Thyroid gland (tissue), 4 donors: ENCODE results near the gene RCAN2. TPM values are rescaled to one million over a fixed set of nuclear protein-coding genes. Genes with fewer than 3 reads are reported as not detected.

ENCODE experiments used
- DNase-seq, 2 donors: peaks; one replicate each; pipeline ENCODE4 v3.0.0-alpha.2; 2019
- H3K27ac ChIP-seq, 3 donors: fragments of 200-600 bp; sonication (generic); 1 replicate in 2 of 3; 2 replicates in 1 of 3; pipeline ENCODE4 v1.5.1; 2016 to 2019; ENCODE audit warnings: mild to moderate bottlenecking in 1 of 3, moderate library complexity in 1 of 3
- H3K27me3 ChIP-seq: fragments of 200-600 bp; sonication (generic); one replicate; pipeline ENCODE4 v1.5.1; 2019
- H3K36me3 ChIP-seq, 2 donors: fragments of 200-600 bp; sonication (generic); one replicate each; pipeline ENCODE4 v1.5.1; 2016 to 2019
- H3K4me1 ChIP-seq, 2 donors: fragments of 200-600 bp; sonication (generic); one replicate each; pipeline ENCODE4 v1.5.1; 2017 to 2019
- H3K4me3 ChIP-seq, 3 donors: fragments of 200-600 bp; sonication (generic); replicated peaks in 1 of 3; 1 replicate in 2 of 3; 2 replicates in 1 of 3; pipeline ENCODE4 v1.5.1; 2016; ENCODE audit warnings: mild to moderate bottlenecking in 1 of 3
- H3K9me3 ChIP-seq: fragments of 200-600 bp; sonication (generic); one replicate; pipeline ENCODE4 v1.5.1; 2017
- POLR2A ChIP-seq, 2 donors: fragments of 450-650 bp; IDR thresholded peaks; one replicate each; pipeline ENCODE4 v1.6.1; 2017; ENCODE audit warnings: antibody characterized with exemption in 2 of 2, mild to moderate bottlenecking in 2 of 2, moderate library complexity in 1 of 2
- WGBS, 2 donors: methylation state at CpG; one replicate each; pipeline ENCODE4 v1.1.5; 2017; 5-methylcytosine and 5-hydroxymethylcytosine counted together
- intact Hi-C: fragments of 100-400 bp; cut with DNase I; formaldehyde crosslinking; loops from one replicate; pipeline ENCODE4 v1.15.1; 2023
- total RNA-seq, 4 donors: library from RNA; depleted of rRNA; stranded (reverse); fragments of >200 nt; gene quantifications; one replicate each; pipeline ENCODE4 v1.2.3, GENCODE V29; 2016
- TF ChIP-seq, protein P1 (sequence below), 6 experiments: fragments of 200-600 bp in 3 of 6; fragments of 450-650 bp in 3 of 6; sonication (generic) in 3 of 6; IDR thresholded peaks; one replicate each; pipeline ENCODE4 v1.5.1; 2016 to 2019; ENCODE audit warnings: antibody characterized with exemption in 6 of 6, mild to moderate bottlenecking in 2 of 6, inconsistent platforms in 1 of 6, moderate library complexity in 1 of 6

The RCAN2 gene
- 10 to 100 TPM; 14.0 to 33.2 (median 23.3) TPM for total RNA-seq

DNA sequence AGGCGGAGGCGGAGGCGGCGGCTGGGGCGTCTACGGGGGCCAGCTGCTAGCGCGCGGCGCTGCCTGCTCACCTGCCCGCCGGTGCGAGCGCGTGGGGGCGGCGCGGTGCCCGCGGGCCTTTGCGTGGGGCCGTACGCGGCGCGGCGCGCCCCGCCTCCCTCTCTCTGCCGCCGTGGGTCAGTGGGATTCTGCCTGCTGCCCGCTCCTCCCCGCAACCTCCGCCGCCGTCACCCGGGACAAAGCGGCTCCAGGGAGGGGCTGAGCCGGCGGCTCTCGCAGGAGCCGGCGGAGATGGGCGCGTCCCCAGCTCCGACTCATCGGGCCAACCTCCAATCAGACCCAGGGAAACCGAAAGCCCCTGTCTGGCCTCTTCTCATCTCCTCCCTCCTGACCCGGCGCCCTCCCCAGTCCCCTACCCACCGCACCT, at the start of gene RCAN2:
Gene RCAN2 (minus strand): TSS at position 249 of the 427 bp plus-strand sequence.
- peak; percentile 84 to 85 for DNase-seq
- Histone ChIP-seq H3K27me3 (no peaks in the 10 kb centered on the region), H3K36me3 (no peaks in the 10 kb centered on the region), H3K9me3 (no peaks in the 10 kb centered on the region), H3K27ac (peak within 1 kb of the TSS; percentile 59 to 86 (median 77)), H3K4me3 (peak within 1 kb of the TSS; percentile 55 to 90 (median 58)), H3K4me1 (peaks cover 9% of the 10 kb centered on the region in 2 donors)
- 0% methylated on average over 1 to 15 of the region's 51 CpGs for WGBS, 2 donors
- TF ChIP-seq POLR2A (IDR thresholded peaks at IDR 0.05): peak in 1 of 2 donors; percentile 66
- TF ChIP-seq, protein P1, sequence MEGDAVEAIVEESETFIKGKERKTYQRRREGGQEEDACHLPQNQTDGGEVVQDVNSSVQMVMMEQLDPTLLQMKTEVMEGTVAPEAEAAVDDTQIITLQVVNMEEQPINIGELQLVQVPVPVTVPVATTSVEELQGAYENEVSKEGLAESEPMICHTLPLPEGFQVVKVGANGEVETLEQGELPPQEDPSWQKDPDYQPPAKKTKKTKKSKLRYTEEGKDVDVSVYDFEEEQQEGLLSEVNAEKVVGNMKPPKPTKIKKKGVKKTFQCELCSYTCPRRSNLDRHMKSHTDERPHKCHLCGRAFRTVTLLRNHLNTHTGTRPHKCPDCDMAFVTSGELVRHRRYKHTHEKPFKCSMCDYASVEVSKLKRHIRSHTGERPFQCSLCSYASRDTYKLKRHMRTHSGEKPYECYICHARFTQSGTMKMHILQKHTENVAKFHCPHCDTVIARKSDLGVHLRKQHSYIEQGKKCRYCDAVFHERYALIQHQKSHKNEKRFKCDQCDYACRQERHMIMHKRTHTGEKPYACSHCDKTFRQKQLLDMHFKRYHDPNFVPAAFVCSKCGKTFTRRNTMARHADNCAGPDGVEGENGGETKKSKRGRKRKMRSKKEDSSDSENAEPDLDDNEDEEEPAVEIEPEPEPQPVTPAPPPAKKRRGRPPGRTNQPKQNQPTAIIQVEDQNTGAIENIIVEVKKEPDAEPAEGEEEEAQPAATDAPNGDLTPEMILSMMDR (IDR thresholded peaks at IDR 0.05): no peak
- intact Hi-C loops: no loop called here

DNA sequence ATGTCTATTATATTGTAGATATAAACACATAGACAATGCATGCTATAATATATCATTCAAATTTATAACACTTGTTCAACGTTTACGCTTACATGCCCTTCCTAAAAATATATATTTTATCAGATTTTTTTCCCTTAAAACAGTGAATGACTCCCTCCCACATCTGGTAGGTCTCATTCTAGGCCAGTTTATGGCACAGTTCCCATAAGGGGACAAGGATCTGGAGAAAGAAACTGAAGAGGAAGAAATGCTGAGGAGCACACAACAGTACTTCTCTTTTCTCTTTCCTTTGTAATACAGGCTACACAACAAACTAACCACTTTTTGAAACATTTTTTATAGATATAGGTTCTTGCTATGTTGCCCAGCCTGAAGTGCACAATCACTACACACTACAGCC, 48.6 kb upstream of the RCAN2 start:
- intact Hi-C loops: no loop called here
- WGBS, 2 donors: 89 to 95% methylated on average over 2 of the region's 2 CpGs
- H3K4me1 ChIP-seq: no peaks in the 10 kb centered on the region

GRCh38 chr6:46538800-46539480, 47.7 kb upstream of the RCAN2 start:
- Histone ChIP-seq H3K36me3 (no peaks in the 10 kb centered on the region), H3K9me3 (no peaks in the 10 kb centered on the region), H3K4me3 (no peak overlapping the region), H3K4me1 (no peaks in the 10 kb centered on the region), H3K27ac (no peak overlapping the region), H3K27me3 (no peaks in the 10 kb centered on the region)
- WGBS, 2 donors: 70 to 76% methylated on average over 6 of the region's 6 CpGs
- intact Hi-C loops: no loop called here
- TF ChIP-seq POLR2A (IDR thresholded peaks at IDR 0.05): no peak
- DNase-seq: no peak

More for the DNA sequence above, 48.6 kb upstream of the RCAN2 start:
- Histone ChIP-seq H3K36me3 (no peaks in the 10 kb centered on the region), H3K4me3 (no peak overlapping the region), H3K27me3 (no peaks in the 10 kb centered on the region), H3K9me3 (no peaks in the 10 kb centered on the region), H3K27ac (no peak overlapping the region)
- DNase-seq: no peak
- TF ChIP-seq POLR2A (IDR thresholded peaks at IDR 0.05): no peak
- TF ChIP-seq, protein P1 (IDR thresholded peaks at IDR 0.05): no peak

DNA sequence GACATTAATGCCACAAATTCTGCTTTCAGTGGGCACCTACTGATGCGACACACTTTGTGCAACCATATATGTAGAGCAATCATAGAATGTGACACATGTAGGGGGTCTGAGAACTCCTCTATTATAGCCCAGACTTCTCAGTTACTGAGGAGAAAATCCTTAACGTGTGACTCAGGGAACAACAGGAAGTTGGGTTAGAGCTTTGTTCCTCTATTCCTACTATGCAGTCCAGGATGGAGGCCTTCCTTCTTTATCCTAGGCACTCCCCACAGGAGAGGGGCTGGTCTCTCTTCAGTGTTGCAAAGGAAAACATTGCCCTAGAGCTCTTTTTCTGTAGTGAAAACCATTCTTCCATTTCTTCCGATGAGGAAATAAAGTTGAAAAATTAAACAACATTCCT, 39.6 kb upstream of the RCAN2 start:
- WGBS, 2 donors: 69 to 71% methylated on average over 3 of the region's 3 CpGs
- Histone ChIP-seq H3K4me3 (no peak overlapping the region), H3K36me3 (no peaks in the 10 kb centered on the region), H3K27ac (no peak overlapping the region), H3K27me3 (no peaks in the 10 kb centered on the region), H3K4me1 (no peaks in the 10 kb centered on the region), H3K9me3 (no peaks in the 10 kb centered on the region)
- intact Hi-C loops: no loop called here
- TF ChIP-seq, protein P1 (IDR thresholded peaks at IDR 0.05): no peak
- no peak for TF ChIP-seq POLR2A (IDR thresholded peaks at IDR 0.05)
- no peak for DNase-seq

DNA sequence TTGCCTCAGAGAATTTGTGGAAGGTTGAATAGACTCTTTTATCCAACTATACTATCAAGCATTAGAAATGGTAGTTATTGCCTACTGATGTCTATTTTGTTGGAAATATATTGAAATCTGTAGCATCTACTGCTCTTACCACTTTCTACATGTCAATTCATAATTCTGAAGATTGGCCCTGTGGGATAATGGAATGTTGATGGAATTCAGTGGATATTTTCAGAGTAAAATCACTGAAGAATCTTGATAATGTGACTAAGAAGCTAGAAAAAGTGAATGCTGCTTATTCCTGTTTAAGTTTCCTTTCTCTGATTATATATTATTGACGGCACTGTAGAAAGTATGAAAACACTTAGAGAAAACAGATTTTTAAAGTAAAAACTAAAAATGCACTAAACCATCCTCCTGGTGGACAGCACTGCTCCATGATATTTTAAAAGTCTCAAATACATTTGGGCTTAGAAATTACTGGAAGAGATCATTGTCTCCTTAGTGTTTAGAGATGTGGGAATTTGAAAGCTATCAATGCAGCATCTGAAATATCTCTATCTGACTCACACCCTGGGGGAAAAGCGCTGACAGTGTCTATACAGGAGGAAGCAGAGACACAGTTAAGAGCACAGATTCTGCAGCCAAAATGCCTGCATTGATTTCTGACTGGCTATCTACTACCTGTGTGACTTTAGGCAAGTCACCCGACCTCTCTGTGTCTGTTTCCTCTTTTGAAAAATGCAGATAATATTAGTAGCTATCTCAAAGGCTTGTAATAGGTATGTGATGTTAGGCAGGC, 37.9 kb upstream of the RCAN2 start:
- DNase-seq: no peak
- Histone ChIP-seq H3K9me3 (no peaks in the 10 kb centered on the region), H3K4me1 (no peaks in the 10 kb centered on the region), H3K36me3 (no peaks in the 10 kb centered on the region), H3K27ac (no peak overlapping the region), H3K27me3 (no peaks in the 10 kb centered on the region), H3K4me3 (no peak overlapping the region)
- TF ChIP-seq, protein P1 (IDR thresholded peaks at IDR 0.05): no peak
- TF ChIP-seq POLR2A (IDR thresholded peaks at IDR 0.05): no peak
- intact Hi-C loops: no loop called here
- 85 to 87% methylated on average over 3 of the region's 3 CpGs for WGBS, 2 donors
